NCI-H2081 treated with DMSO at 0.1 percent for 48 hours (cell line): Measurements from ENCODE around the gene FHOD3.

ENCODE experiments used
- DNase-seq: peaks from one replicate; lab custom pipeline; 2025; lab: John Stamatoyannopoulos, UW

Gene FHOD3

GRCh38 chr18:36594621-36595020 lies 297.1 kb downstream of the FHOD3 start:
- DNase-seq: no peak

GRCh38 chr18:36595046-36595817 lies 297.7 kb downstream of the FHOD3 start:
- no peak for DNase-seq

DNA sequence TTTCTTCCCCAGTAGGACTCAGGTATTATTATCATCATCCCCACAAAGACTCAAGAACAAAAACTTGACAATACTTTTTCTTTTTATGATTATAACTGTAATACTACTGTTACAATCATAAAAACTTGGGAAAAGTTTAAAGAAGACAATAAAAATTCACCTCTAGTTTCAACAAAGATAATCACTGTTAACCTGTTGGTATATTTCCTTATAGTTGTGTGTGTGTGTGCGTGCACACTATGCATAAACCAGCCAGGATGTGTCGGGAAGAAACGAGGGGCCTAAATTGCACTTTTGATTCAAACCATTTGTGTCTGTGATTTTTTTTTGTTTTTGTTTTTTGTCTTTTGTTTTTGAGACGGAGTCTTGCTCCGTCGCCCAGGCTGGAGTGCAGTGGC lies 298.3 kb downstream of the FHOD3 start:
- no peak for DNase-seq

GRCh38 chr18:36597636-36598035 lies 300.1 kb downstream of the FHOD3 start:
- DNase-seq: no peak

DNA sequence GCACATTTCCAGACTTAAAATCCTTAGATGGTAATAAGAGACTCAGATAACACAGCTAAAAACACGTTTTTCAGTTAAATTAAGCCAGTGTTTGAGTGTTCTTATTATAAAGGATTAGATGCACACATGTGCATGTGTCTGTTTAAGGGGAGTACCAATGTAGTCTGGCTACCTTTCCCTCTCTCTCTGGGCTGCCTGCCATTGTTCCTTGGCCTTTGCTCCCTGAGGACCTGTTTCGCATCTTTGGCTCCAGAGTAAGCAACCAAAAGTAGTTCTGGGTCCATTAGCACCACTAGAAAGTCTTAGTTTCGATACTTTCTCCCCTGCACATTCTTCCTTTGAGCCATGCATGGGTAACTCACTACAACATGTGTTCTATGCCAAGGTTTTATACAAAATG lies 303.0 kb downstream of the FHOD3 start:
- DNase-seq: no peak

GRCh38 chr18:36601316-36601715 lies 303.8 kb downstream of the FHOD3 start:
- no peak for DNase-seq

- no peak for DNase-seq
Measured at GRCh38 chr18:36602071-36602470, 304.6 kb downstream of the FHOD3 start.

DNA sequence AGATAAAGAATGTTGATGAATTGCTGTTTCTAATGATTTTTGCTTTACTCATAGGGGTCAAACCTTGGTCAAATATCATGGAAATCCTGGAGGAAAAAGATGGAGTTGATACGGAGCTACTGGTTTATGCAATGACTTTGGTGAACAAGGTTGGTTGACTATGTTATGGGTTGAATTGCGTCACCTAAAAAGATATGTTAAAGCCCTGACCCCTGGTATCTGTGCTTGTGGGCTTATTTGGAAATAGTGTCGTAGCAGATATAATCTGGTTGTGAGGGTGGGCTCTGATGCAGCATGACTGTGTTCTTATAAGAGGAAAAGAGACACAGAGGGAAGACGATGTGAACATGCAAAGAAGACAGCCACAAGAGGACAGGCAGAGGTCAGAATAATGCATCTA lies 305.1 kb downstream of the FHOD3 start:
- no peak for DNase-seq

GRCh38 chr18:36608107-36608506 lies 310.6 kb downstream of the FHOD3 start:
- no peak for DNase-seq

DNA sequence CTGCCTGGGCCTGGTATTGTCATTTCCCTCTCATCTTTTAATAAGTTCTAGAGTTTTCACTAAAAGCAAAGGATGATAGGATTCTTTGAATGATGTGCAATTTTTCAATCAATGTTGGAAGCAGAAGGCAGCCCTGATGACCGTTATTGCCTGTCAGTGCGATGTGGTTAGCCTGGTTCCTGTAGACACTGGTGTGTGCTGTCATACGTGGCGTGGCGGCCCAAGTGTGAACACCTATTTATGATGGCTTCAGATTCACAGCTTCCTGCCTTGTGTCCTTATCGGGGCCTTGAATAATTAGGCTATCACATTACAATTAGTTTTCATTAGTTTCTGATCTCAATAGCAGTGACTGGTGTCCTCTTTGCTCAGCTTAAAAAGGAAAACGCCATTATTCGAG lies 312.7 kb downstream of the FHOD3 start:
- no peak for DNase-seq

- no peak for DNase-seq
Measured at GRCh38 chr18:36610661-36611060, 313.1 kb downstream of the FHOD3 start.

- DNase-seq: no peak
Measured at GRCh38 chr18:36613069-36613468, 315.6 kb downstream of the FHOD3 start.

GRCh38 chr18:36613810-36614209 lies 316.3 kb downstream of the FHOD3 start:
- no peak for DNase-seq

- DNase-seq: no peak
Measured at GRCh38 chr18:36620788-36621187, 323.3 kb downstream of the FHOD3 start.

DNA sequence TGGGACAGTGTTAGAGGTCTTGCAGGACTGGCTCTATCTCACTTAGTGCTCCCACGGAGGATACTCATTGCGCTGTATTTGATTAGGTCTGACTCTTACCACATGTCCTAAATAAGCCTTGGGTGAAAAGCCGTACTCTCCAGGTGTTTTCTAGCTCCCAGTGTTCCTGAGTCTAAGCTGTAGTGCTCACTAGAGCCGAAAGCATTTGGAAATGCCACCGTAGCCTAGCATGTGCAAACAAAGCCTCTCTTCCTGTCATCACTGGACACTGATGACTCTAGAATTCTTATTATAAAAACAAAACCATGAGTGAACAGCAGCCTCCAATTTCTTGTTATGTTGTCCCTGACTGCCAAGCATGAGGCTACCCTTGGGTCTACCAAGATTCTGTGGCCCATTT lies 325.1 kb downstream of the FHOD3 start:
- no peak for DNase-seq

DNA sequence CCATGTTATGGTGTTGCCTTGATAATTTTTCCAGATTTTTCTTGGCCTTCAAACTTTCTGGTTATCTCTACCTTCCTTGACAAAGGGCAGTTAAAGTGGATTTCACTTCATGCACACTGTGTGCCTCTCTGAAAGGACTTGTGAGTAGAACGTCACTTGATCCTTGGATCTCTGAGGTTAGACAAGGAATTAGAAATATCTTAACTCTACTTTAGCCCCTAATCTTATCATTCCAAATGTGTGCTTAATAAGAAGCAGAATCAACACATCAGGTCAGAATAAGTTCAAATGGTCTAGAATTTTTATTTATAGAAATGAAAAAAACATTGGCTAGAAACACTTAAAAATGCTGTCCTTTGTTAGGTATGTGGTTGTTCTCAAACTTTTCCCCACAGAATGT lies 325.6 kb downstream of the FHOD3 start:
- DNase-seq: no peak

DNA sequence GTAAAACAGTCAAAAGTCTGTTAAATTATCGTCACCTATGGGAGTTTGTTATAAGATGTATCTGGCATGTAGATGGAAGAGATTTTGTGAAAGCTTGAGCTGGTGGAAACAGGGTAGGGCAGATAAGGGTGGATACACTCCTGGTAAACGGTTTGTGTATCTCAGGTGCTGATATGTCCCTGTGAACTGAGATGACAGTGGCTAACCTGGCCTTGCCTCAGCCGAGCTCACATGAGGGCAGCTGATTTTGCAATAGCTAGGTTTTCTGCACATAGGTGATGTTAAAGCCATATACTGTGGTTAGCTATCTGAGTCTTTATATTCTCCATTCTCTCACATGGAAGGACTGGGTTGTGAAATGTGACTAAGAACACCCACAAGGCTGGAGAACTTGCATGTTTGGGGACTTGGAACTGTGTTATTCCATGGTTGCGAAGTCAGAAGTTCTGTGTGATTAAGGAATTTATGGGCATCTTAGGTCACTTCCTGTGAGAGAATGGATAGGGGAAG lies 326.2 kb downstream of the FHOD3 start:
- DNase-seq: no peak

DNA sequence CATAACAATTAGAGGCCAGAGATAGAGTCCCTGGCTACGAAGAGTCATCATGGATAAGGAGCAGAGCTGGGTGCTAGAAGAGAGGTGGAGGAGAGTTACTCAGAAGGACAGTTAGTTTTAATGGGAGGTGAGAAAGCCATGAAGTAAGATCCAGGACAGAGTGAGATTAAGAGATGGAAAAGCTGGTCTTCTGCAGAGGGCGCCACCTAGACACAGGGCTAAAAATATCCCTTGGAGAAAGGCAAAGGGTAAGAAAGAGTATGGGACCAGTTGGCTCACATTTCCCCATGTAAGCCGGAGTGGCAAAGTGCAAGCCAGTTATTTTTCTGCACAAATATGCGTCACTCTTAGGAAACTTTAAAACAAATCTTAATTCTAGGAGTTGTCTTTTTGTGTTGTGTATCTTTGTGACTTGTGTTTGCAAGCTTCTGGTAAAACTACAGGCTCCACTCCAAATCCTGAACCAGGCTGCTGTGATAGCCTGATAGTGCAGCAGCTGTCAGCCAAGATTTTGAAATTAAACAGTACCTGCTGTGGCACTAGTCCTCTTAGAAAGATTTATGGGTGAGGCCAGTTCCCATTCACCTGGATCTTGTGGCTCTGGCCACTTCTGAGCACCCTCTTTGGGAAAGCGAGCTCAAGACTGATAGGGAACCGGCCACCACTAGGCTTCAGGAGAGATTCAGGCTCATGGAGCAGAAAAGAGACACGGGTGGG lies 327.1 kb downstream of the FHOD3 start:
- DNase-seq: no peak

- DNase-seq: no peak
Measured at GRCh38 chr18:36625386-36625785, 327.9 kb downstream of the FHOD3 start.

- no peak for DNase-seq
Measured at GRCh38 chr18:36627637-36628036, 330.1 kb downstream of the FHOD3 start.

- no peak for DNase-seq
Measured at GRCh38 chr18:36628435-36629137, 331.1 kb downstream of the FHOD3 start.

GRCh38 chr18:36629138-36629530 lies 331.6 kb downstream of the FHOD3 start:
- DNase-seq: no peak

GRCh38 chr18:36629836-36630235 lies 332.3 kb downstream of the FHOD3 start:
- no peak for DNase-seq
